Progenitor cell of endocrine pancreas (in vitro differentiated cells): ENCODE data around the gene C2orf72. TPM values are rescaled to one million over a fixed set of nuclear protein-coding genes. Genes with fewer than 3 reads are reported as not detected.

Source experiments
- DNase-seq: peaks from one replicate; pipeline ENCODE4 v3.0.0; 2021; ENCODE audit warnings: low spot score; ENCODE audit not compliant: unreplicated experiment
- H3K27ac Mint-ChIP-seq: 2 replicates; pipeline ENCODE4 v1.8.0; 2021; ENCODE audit warnings: mild to moderate bottlenecking, moderate library complexity, mixed read lengths
- H3K27me3 Mint-ChIP-seq: 2 replicates; pipeline ENCODE4 v1.8.0; 2021; ENCODE audit warnings: mixed read lengths
- H3K36me3 Mint-ChIP-seq: 2 replicates; pipeline ENCODE4 v1.8.0; 2022; ENCODE audit warnings: mixed read lengths; ENCODE audit not compliant: insufficient read depth
- H3K4me1 Mint-ChIP-seq: 2 replicates; pipeline ENCODE4 v1.8.0; 2021; ENCODE audit warnings: low read depth, mixed read lengths
- H3K4me3 Mint-ChIP-seq: 2 replicates; pipeline ENCODE4 v1.8.0; 2021; ENCODE audit warnings: low read depth, mild to moderate bottlenecking, moderate library complexity, mixed read lengths
- H3K9me3 Mint-ChIP-seq: 2 replicates; pipeline ENCODE4 v1.8.0; 2021; ENCODE audit warnings: low read depth, mixed read lengths
- total RNA-seq: library from RNA; stranded (reverse); gene quantifications from 2 replicates; pipeline ENCODE4 v1.2.1, GENCODE V29; 2021
- TF ChIP-seq, protein P1 (sequence below): fragments of 200-600 bp; sonication (generic); IDR thresholded peaks from one replicate; pipeline ENCODE4 v1.5.0; 2021; ENCODE audit warnings: antibody characterized with exemption, mild to moderate bottlenecking; ENCODE audit not compliant: unreplicated experiment

The C2orf72 gene
- total RNA-seq, 1 donor from 2014 or later = 11.1 TPM

- no peak for DNase-seq
- peaks cover 4% of the 10 kb centered on the region for H3K4me1 Mint-ChIP-seq
- TF ChIP-seq, protein P1, sequence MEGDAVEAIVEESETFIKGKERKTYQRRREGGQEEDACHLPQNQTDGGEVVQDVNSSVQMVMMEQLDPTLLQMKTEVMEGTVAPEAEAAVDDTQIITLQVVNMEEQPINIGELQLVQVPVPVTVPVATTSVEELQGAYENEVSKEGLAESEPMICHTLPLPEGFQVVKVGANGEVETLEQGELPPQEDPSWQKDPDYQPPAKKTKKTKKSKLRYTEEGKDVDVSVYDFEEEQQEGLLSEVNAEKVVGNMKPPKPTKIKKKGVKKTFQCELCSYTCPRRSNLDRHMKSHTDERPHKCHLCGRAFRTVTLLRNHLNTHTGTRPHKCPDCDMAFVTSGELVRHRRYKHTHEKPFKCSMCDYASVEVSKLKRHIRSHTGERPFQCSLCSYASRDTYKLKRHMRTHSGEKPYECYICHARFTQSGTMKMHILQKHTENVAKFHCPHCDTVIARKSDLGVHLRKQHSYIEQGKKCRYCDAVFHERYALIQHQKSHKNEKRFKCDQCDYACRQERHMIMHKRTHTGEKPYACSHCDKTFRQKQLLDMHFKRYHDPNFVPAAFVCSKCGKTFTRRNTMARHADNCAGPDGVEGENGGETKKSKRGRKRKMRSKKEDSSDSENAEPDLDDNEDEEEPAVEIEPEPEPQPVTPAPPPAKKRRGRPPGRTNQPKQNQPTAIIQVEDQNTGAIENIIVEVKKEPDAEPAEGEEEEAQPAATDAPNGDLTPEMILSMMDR = no peak
These were observed 23.5 kb upstream of the C2orf72 start for GRCh38 chr2:231013820-231014219.

DNA sequence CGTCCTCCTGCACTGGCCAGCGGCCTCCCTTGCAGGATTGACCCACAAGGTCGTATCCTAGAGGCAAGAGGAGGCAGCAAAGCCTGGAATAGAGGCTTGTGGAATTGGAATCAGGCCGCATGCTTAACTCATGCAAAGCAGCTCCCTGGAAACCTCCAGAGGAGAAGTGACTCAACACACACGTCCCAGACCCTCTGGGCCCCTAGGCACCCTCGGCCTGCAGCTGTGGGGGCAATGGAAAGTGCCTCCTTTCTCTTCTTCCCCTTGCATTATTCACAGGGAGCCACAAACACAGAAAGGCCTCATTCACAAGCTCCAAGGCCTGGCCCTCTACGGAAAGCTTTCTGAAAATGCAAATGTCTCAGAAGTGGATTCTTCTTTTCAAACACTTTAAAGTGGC is 21.8 kb upstream of the C2orf72 start:
- DNase-seq = no peak
- Mint-ChIP-seq H3K9me3 (no peaks in the 10 kb centered on the region), H3K4me1 (peaks cover 3% of the 10 kb centered on the region), H3K4me3 (no peak overlapping the region), H3K36me3 (no peaks in the 10 kb centered on the region), H3K27ac (no peak overlapping the region), H3K27me3 (peaks cover 10% of the 10 kb centered on the region)
- TF ChIP-seq, protein P1 = no peak

More at GRCh38 chr2:231013820-231014219, 23.5 kb upstream of the C2orf72 start:
- peaks cover 13% of the 10 kb centered on the region for H3K27me3 Mint-ChIP-seq
- no peak overlapping the region for H3K27ac Mint-ChIP-seq
- no peaks in the 10 kb centered on the region for H3K36me3 Mint-ChIP-seq
- no peak overlapping the region for H3K4me3 Mint-ChIP-seq
- no peaks in the 10 kb centered on the region for H3K9me3 Mint-ChIP-seq

- Mint-ChIP-seq H3K4me3 (no peak overlapping the region), H3K9me3 (no peaks in the 10 kb centered on the region), H3K4me1 (peaks cover 3% of the 10 kb centered on the region), H3K27ac (no peak overlapping the region), H3K27me3 (peaks cover 10% of the 10 kb centered on the region), H3K36me3 (no peaks in the 10 kb centered on the region)
- TF ChIP-seq, protein P1 = no peak
- DNase-seq = no peak
These were observed 21.4 kb upstream of the C2orf72 start for GRCh38 chr2:231015926-231016325.

GRCh38 chr2:231016566-231017230 is 20.6 kb upstream of the C2orf72 start:
- Mint-ChIP-seq H3K9me3 (no peaks in the 10 kb centered on the region), H3K27me3 (peaks cover 10% of the 10 kb centered on the region)

GRCh38 chr2:231017231-231017598 is 20.1 kb upstream of the C2orf72 start:
- TF ChIP-seq, protein P1 = no peak
- no peak overlapping the region for H3K4me3 Mint-ChIP-seq
- H3K27me3 Mint-ChIP-seq = peaks cover 8% of the 10 kb centered on the region
- peaks cover 3% of the 10 kb centered on the region for H3K4me1 Mint-ChIP-seq
- no peaks in the 10 kb centered on the region for H3K36me3 Mint-ChIP-seq
- no peak overlapping the region for H3K27ac Mint-ChIP-seq
- H3K9me3 Mint-ChIP-seq = no peaks in the 10 kb centered on the region
- DNase-seq = no peak

More at GRCh38 chr2:231016566-231017230, 20.6 kb upstream of the C2orf72 start:
- H3K4me3 Mint-ChIP-seq = no peak overlapping the region
- H3K27ac Mint-ChIP-seq = no peak overlapping the region
- DNase-seq = no peak
- H3K4me1 Mint-ChIP-seq = peaks cover 3% of the 10 kb centered on the region
- TF ChIP-seq, protein P1 = no peak
- H3K36me3 Mint-ChIP-seq = no peaks in the 10 kb centered on the region
